Testis (tissue), 3 donors: ENCODE data around the gene FRAS1. TPM values are rescaled to one million over a fixed set of nuclear protein-coding genes. Genes with fewer than 3 reads are reported as not detected.

Source experiments
- DNase-seq: peaks from one replicate; pipeline ENCODE4 v3.0.0-alpha.2; 2019
- H3K27ac ChIP-seq, 2 donors: fragments of 200-600 bp; sonication (generic); one replicate each; pipeline ENCODE4 v1.5.1; 2019
- H3K27me3 ChIP-seq: fragments of 200-600 bp; sonication (generic); one replicate; pipeline ENCODE4 v1.5.1; 2019
- H3K36me3 ChIP-seq: fragments of 200-600 bp; sonication (generic); one replicate; pipeline ENCODE4 v1.5.1; 2017; ENCODE audit warnings: low read depth; ENCODE audit errors: missing control alignments
- H3K4me1 ChIP-seq: fragments of 200-600 bp; sonication (generic); one replicate; pipeline ENCODE4 v1.5.1; 2019
- H3K4me3 ChIP-seq, 2 donors: fragments of 200-600 bp; sonication (generic); one replicate each; pipeline ENCODE4 v1.5.1; 2017 to 2019
- H3K9me3 ChIP-seq: fragments of 200-600 bp; sonication (generic); one replicate; pipeline ENCODE4 v1.5.1; 2017
- CTCF ChIP-seq, 3 experiments: fragments of 450-650 bp in 2 of 3; fragments of 200-600 bp in 1 of 3; sonication (generic) in 1 of 3; IDR thresholded peaks; one replicate each; pipeline ENCODE4 v1.5.1; 2016 to 2019; ENCODE audit warnings: antibody characterized with exemption in 3 of 3, mild to moderate bottlenecking in 2 of 3, moderate library complexity in 1 of 3
- POLR2A ChIP-seq: fragments of 450-650 bp; IDR thresholded peaks from one replicate; pipeline ENCODE4 v1.6.1; 2017; ENCODE audit warnings: antibody characterized with exemption, mild to moderate bottlenecking, moderate library complexity
- WGBS, 2 donors: methylation state at CpG; one replicate each; pipeline ENCODE4 v1.1.5; 2018; 5-methylcytosine and 5-hydroxymethylcytosine counted together
- intact Hi-C: fragments of 100-400 bp; cut with DNase I; formaldehyde crosslinking; loops from one replicate; pipeline ENCODE4 v1.15.1; 2023; ENCODE audit warnings: low total_unique reads
- polyA plus RNA-seq: library from polyadenylated mRNA; stranded (reverse); fragments of 350-450 nt; fragmentation: Illumina TruSeq; extraction: RNeasy Lipid Tissue Mini Kit (QIAGEN cat#74804); gene quantifications from one replicate; pipeline ENCODE4 v1.2.3, GENCODE V29; 2014; ENCODE audit warnings: low read depth, low replicate concordance; ENCODE audit not compliant: insufficient read depth
- total RNA-seq, 2 donors: library from RNA; depleted of rRNA; stranded (reverse); fragments of >200 nt; gene quantifications; one replicate each; pipeline ENCODE4 v1.2.3, GENCODE V29; 2016

Gene FRAS1
- total and polyA plus RNA-seq, 3 donors from 2014 or later, result 2.2 to 3.7 (median 3.5) TPM

- no peaks in the 10 kb centered on the region for H3K9me3 ChIP-seq
- H3K36me3 ChIP-seq, result no peaks in the 10 kb centered on the region
- no peak for DNase-seq
- no peaks in the 10 kb centered on the region for H3K4me1 ChIP-seq
- intact Hi-C loops, result no loop called here
- TF ChIP-seq CTCF (IDR thresholded peaks at IDR 0.05), result no peak
- no peak for TF ChIP-seq POLR2A
- no peak overlapping the region for H3K4me3 ChIP-seq
- H3K27ac ChIP-seq, result no peak overlapping the region
- H3K27me3 ChIP-seq, result no peaks in the 10 kb centered on the region
Measured at GRCh38 chr4:78478523-78478922, 421.4 kb downstream of the FRAS1 start.

- Histone ChIP-seq H3K4me3 (no peak overlapping the region), H3K9me3 (no peaks in the 10 kb centered on the region), H3K36me3 (no peaks in the 10 kb centered on the region), H3K4me1 (no peaks in the 10 kb centered on the region), H3K27me3 (no peaks in the 10 kb centered on the region), H3K27ac (no peak overlapping the region)
- DNase-seq, result no peak
- WGBS, 2 donors, result 82 to 90% methylated on average over 1 of the region's 1 CpG
- no peak for TF ChIP-seq POLR2A
- TF ChIP-seq CTCF (IDR thresholded peaks at IDR 0.05), result no peak
- intact Hi-C loops, result no loop called here
Measured at GRCh38 chr4:78480286-78480685, 423.2 kb downstream of the FRAS1 start.

GRCh38 chr4:78481180-78481579 is 424.1 kb downstream of the FRAS1 start:
- H3K4me3 ChIP-seq, result no peak overlapping the region
- TF ChIP-seq POLR2A (no peak), CTCF (IDR thresholded peaks at IDR 0.05) (no peak)
- WGBS, 2 donors, result 86 to 95% methylated on average over 1 of the region's 1 CpG
- no peaks in the 10 kb centered on the region for H3K27me3 ChIP-seq
- H3K9me3 ChIP-seq, result no peaks in the 10 kb centered on the region
- no peak for DNase-seq
- no peaks in the 10 kb centered on the region for H3K36me3 ChIP-seq
- H3K27ac ChIP-seq, result no peak overlapping the region
- intact Hi-C loops, result no loop called here
- H3K4me1 ChIP-seq, result no peaks in the 10 kb centered on the region

GRCh38 chr4:78482281-78482680 is 425.2 kb downstream of the FRAS1 start:
- no peak for TF ChIP-seq CTCF (IDR thresholded peaks at IDR 0.05)
- TF ChIP-seq POLR2A, result no peak
- DNase-seq, result no peak
- 73 to 82% methylated on average over 4 of the region's 4 CpGs for WGBS, 2 donors
- Histone ChIP-seq H3K36me3 (no peaks in the 10 kb centered on the region), H3K4me1 (no peaks in the 10 kb centered on the region), H3K9me3 (no peaks in the 10 kb centered on the region), H3K27me3 (no peaks in the 10 kb centered on the region), H3K27ac (no peak overlapping the region), H3K4me3 (no peak overlapping the region)
- intact Hi-C loops, result no loop called here

- no peaks in the 10 kb centered on the region for H3K36me3 ChIP-seq
- intact Hi-C loops, result no loop called here
- H3K4me1 ChIP-seq, result no peaks in the 10 kb centered on the region
- no peak overlapping the region for H3K4me3 ChIP-seq
- DNase-seq, result no peak
- WGBS, 2 donors, result 86 to 87% methylated on average over 2 of the region's 2 CpGs
- no peaks in the 10 kb centered on the region for H3K9me3 ChIP-seq
- no peaks in the 10 kb centered on the region for H3K27me3 ChIP-seq
- no peak overlapping the region for H3K27ac ChIP-seq
- TF ChIP-seq POLR2A, result no peak
- no peak for TF ChIP-seq CTCF (IDR thresholded peaks at IDR 0.05)
Measured at GRCh38 chr4:78483811-78484210, 426.7 kb downstream of the FRAS1 start.
